ENCODE results near the gene PSMG3.
A peak's percentile ranks its signal among the peaks of the same experiment; 100 is the strongest.
"Not testable (repeated sequence)": the region's sequence is repeated elsewhere in the genome, so short reads cannot be mapped to it uniquely, and the experiment has no call there.

The PSMG3 gene

GRCh38 chr7:1596181-1597043, 26.6 kb upstream of the PSMG3 start:
- DNase-seq, result no peak
- no peak for ATAC-seq

DNA sequence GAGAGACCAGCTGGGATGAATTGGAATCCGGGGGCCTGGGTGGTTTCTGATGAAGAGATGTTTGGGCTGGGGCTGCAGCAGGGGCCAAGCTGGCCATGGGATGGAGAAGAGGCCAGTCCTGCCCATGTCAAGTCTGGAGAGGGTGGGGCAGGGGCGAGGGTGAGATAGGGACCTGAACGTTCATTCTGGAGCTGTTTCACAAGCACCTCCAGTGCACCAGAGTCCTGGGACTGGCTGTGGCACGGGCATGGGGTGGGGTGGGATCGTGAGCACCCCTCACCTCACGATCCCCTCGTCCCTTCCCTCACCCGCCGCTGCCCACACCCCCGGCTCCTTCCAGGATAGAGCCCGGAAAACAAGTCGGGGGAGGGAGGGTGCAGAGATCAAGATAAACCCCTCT, 25.8 kb upstream of the PSMG3 start:
- no peak for DNase-seq
- no peak for ATAC-seq

GRCh38 chr7:1595027-1595426, 25.2 kb upstream of the PSMG3 start:
- no peak for ATAC-seq
- DNase-seq, result no peak

- DNase-seq, result no peak
- ATAC-seq, result no peak
Observed at GRCh38 chr7:1593904-1594421, 24.1 kb upstream of the PSMG3 start.

DNA sequence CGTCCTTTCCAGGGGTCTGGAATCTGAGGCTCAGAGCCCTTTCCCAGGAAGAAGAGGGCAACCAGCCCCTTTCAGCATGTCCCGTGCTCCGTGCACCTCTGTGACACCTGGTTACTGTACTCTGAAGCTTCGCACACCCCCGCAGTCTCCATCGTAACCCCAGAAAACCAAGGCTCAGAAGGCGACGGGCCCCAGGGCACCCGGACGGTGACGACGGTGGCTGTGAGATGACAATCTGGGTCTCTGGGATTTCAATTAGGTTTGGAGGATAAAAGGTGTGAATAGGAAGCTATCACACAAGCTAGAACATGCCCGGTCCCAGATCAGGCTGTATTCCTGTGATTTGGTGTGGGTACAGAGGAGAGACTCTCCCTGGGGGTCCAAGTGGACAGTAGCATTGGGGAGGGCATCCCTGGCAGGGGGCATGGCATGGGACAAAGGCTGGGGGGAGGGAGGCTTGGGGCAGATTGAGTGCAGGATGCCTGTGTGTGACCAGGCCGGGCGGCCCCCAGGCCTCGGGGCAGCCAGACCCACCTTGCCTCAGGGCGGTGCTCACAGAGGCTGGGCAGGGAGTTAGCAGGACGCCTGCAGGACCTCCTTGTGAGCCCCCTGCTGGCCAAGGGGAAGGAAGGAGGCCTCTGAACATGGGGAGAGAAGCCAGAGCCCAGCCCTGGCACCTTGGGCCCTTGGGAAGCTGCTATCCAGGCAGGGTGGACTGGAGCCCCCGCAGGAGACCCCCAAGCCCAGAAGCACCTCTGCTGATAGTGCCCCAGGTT, 23.4 kb upstream of the PSMG3 start:
- DNase-seq, result peak; percentile 16

GRCh38 chr7:1592299-1592871, 22.6 kb upstream of the PSMG3 start:
- DNase-seq, result peak; percentile 34
- ATAC-seq, result peak; percentile 21

More for the DNA sequence above, 23.4 kb upstream of the PSMG3 start:
- no peak for ATAC-seq

DNA sequence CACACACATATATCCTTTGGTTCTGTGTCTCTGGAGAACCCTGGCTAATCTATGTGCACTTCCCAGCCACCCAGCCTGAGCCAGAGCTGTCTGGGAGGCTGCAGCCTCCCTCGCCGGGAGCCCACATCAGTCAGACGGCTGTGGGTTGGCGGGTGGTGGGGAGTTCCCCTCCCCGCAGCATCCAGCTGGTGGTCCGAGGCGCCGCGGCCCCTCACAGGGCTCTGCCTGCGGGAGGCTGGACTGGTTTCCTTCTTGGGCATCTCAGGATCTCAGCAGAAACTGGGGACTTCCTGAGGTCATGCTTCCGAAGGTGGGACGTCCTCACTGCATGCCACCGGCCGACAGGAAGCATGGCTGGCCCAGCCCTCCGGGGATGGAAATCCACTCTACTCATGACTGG, 22.0 kb upstream of the PSMG3 start:
- ATAC-seq, result peak; percentile 60
- peak; percentile 37 for DNase-seq

DNA sequence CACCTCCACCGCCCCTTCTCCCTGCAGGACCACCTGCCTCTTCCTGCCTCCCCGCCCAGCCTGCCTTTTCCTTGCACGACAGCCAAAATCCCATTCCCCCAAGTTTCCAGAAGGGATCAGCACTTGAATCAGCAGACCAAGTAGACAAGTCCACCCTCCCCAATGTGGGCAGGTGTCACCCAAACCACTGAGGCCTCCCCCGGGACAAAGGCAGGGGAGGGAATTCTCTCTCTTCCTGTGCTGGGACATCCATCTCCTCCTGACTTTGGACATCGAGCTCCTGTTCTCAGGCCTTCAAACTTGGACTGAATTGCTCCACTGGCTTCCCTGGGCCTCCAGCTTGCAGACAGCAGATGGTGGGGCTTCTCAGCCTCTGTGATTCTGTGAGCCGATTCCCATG, 21.6 kb upstream of the PSMG3 start:
- ATAC-seq, result no peak
- no peak for DNase-seq

DNA sequence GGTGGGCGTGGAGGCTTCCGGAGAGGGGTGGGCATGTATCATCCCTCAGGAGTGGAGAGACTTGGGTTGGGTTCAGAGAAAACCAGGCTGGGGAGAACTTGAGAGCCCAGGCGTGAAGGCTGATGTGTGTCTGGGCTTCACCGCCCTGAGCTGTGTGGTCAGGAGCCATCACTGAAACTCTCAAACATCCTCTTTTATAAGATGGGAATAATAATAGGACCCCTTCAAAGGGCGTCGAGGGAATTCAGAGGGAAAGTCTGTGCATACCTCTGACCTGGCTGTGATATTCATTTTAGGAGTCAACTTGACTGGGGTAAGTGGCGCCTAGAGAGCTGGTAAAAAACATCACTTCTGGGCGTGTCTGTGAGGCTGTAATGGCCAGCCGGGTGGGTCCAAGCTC, 21.1 kb upstream of the PSMG3 start:
- no peak for ATAC-seq
- DNase-seq, result no peak

GRCh38 chr7:1590476-1590875, 20.6 kb upstream of the PSMG3 start:
- ATAC-seq (no peak), DNase-seq (no peak)

DNA sequence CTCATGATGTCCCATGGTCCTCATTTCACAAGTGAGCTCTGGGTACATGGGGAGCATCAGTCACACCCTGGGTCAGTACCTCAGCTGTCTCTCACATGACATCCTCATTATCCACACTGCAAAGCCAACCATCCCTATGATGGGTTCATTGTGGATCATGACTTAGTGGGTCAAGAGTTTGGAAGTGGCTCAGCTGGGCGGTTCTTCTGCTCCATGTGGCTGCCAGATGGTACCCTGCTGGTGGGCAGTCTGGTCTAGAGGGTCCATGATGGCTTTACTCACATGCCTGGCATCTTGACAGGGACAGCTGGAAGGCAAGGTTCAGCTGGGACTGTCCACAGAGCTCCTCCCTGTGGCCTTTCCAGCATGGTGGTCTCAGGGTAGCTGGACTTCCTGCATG, 19.1 kb upstream of the PSMG3 start:
- ATAC-seq (no peak), DNase-seq (no peak)

GRCh38 chr7:1587738-1588137, 17.9 kb upstream of the PSMG3 start:
- DNase-seq, result no peak
- no peak for ATAC-seq

DNA sequence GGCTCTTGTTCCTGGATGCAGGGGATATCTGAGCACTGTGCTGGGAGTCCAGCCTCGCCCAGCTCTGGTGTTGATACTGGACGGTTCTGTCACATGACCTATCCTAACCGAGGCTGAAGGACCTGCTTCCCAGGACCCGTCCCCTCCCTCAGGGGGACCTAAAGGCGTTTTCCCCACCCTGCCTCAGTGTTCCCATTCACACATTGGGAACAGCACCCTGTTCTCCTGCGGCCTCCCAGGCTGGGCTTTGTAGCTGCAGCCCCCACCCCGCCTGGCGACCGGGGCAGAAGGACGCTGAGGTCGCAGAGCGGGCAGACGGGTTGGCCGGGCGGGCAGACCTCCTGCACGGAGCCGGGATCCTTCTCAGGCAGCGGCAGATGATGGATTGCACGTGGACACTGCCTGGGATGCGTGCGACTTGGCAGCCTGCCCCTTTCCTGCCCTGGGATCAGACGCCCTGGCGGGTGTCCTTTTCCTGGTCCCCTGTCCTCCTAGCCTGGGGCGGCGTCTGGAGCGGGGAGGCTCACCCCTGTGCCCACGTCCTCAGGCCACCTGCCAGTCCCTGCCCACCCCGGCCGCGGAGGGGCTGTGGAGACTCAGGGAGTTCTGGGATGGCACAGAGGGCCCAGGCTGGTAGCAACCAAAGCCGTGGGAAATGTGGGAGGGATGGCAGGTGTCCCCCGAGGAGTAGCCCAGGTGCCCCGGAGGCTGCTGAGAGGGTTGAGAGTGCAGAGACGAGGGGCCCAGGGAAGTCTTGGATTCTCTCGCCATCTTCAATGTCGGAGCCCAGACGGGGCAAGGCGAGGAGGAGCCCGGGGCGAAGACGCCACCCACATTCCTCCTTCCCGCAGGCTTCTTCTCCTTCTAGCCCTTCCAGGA, 17.2 kb upstream of the PSMG3 start:
- no peak for ATAC-seq
- no peak for DNase-seq

GRCh38 chr7:1586126-1586826, 16.4 kb upstream of the PSMG3 start:
- DNase-seq, result no peak
- ATAC-seq, result no peak

- DNase-seq (no peak), ATAC-seq (no peak)
Observed at GRCh38 chr7:1585142-1585981, 15.5 kb upstream of the PSMG3 start.

GRCh38 chr7:1584700-1585099, 14.9 kb upstream of the PSMG3 start:
- DNase-seq, result no peak
- no peak for ATAC-seq

DNA sequence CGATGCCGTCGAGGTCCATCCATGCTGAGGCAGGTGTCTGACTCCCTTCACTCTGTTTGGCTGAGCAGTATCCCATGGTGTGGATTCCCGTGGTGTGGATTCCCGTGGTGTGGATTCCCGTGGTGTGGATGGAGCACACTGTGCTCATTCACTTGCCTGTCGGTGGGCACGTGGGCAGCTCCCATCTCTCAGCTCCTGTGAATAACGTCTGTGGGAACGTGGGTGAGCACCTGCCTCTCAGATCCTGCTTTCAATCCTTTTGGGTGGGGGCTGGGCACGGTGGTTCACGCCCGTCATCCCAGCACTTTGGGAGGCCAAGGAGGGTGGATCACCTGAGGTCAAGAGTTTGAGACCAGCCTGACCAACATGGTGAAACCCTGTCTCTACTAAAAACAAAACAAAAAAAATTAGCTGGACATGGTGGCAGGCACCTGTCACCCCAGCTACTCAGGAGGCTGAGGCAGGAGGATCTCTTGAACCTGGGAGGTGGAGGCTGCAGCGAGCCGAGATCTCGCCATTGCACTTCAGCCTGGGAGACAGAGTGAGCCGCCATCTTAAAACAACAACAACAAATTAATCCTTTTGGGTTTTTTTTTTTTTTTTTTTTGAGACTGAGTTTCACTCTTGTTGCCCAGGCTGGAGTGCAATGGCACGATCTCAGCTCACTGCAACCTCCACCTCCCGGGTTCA, 13.6 kb upstream of the PSMG3 start:
- not testable (repeated sequence) for DNase-seq, ATAC-seq

DNA sequence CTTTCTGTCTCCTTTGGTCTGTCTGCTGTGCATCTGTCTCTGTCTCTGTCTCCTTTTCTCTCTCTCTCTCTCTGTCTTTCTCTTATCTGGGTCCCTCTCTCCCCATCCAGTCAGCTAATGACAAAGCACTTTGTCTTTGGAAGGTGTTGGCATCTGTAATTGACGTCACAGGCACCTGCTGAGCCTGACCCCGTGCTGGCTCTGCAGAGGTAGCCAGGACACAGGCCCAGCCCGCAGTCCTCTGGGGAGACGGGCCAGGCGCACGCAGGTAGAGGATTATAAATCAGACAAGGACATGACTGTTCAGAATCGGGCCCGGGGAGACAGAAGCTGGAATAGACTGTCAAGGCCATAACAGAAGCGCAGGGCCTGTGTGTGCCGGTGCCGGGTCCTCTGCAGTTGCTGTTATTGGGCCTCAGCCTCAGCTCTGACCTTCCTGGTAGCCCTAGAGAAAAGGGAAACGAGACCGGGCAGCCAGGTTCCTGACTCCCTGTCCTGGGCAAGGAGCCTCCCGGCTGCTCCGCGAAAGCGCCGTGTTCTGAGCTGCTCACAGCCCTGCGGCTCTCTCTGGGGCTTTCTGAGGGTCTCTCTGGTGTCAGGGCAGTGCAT, 10.7 kb upstream of the PSMG3 start:
- ATAC-seq, result no peak
- DNase-seq, result no peak
